GM12872 (cell line): ENCODE results near the gene FOXP1.

ENCODE experiments used
- CTCF ChIP-seq: IDR thresholded peaks from 3 replicates; pipeline ENCODE4 v1.5.1; 2011; ENCODE audit warnings: low read depth, mild to moderate bottlenecking, low read length, moderate library complexity; ENCODE audit not compliant: insufficient read depth

The FOXP1 gene

DNA sequence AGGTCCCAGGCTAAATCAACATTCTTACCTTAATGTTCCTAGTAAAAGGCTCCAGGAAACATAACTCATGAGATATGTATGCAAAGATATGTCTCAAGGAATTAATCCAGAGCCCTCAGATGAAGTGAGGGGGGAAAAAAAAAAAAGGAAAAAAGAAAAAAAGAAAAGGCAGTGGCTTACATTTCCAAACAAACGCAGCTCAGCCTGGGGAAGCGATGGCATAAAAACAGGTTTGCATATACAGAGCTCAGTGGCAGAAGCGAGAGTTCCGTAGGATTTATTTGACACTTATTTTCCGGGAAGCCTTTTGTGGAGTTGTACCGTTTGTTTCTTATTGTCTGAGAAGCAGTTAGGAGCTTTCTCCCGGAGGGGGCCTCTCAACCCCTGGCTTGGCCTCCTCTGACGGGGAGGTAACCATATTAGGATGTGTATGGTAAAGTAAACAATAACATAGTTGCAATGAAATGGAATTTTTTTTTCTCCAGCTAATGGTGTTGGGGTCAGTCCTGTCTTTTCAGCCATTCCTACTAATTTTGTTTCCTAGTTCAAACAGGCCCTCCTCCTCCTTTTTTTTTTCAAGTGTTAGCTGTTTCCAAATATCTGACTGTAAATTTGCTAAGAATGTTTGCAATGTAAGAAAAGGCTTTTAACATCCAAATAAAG lies 338.6 kb downstream of the FOXP1 start:
- no peak for TF ChIP-seq CTCF

DNA sequence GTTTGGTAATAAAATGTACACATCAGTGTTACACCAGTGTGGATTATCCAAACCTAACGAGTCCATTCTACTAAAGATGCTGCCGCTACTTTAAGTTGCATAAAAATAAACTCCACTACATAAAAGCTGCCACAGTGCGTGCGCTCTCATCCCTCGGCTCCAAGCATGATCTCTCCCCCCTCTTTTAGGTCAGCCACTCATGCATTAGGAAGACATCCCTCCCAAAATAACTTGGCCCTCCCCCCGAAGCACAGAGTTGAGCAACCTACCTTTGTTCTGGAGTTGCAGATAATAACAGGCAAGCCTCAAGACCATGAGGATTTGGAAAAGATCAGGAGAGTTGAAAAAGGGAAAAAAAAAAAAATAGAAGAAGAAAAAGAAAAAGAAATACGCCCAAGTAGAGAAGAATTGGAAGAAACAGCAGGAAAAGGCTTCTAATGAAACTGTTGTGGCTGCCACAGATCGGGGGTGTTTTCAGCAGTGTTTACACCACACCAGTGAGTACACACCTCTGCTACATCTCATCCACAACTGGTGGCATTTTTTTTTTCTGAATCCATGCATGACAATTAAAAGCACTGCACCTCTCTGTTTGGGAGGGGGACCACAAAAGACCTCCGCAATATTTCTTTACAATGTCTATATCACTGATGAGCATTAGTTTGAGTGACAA lies 339.2 kb downstream of the FOXP1 start:
- no peak for TF ChIP-seq CTCF

- TF ChIP-seq CTCF, result no peak
These were observed 340.3 kb downstream of the FOXP1 start for GRCh38 chr3:71243229-71243628.

- TF ChIP-seq CTCF, result no peak
These were observed 341.5 kb downstream of the FOXP1 start for GRCh38 chr3:71241981-71242560.

DNA sequence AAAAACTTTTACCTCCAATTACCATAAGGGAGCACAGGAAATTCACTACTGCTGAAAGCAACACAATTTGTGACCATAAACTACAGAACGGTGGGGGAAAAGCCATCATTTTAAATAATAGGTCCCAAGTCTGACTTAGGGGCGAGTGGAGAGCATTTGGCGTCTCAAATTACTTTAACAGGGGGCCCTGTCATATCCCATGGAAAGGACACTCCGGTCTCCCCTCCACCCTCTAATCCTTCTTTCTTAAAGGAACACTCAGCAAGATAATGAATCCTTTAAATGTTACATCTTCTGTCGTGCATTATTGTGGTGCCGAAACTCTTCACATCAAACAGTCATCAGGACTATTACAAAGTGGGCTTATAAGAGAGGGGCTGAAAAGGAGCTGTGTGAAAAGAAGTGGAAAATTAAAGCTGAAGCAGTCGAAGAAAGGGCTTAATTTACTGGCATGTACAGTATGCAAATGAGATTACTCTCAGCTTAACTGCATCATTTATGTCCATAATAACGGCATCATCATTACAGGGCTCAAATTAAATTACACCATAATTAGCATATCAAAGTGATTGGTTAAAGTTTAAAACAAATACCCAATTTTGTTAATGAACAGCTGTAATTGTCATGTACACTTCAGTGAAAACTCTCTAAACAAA lies 342.2 kb downstream of the FOXP1 start:
- no peak for TF ChIP-seq CTCF

DNA sequence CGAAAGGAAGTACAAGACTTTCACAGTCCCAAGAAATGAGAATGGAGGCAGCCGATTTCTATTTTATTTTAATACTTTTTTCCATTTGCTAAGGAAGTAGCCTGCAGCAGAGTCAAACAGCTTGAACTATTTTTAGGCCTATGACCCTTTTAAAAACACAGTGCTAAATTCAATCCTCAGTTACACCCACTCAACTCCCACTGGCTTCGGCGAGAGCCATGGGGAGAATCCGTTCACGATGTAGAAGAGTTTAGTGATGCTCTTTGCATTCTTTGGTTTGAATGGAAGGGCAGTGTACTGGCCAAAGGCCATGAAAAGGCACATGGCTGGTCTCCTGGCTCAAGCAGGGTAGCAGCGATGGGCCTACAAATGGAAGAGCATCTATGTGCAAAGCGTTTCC lies 343.5 kb downstream of the FOXP1 start:
- no peak for TF ChIP-seq CTCF

DNA sequence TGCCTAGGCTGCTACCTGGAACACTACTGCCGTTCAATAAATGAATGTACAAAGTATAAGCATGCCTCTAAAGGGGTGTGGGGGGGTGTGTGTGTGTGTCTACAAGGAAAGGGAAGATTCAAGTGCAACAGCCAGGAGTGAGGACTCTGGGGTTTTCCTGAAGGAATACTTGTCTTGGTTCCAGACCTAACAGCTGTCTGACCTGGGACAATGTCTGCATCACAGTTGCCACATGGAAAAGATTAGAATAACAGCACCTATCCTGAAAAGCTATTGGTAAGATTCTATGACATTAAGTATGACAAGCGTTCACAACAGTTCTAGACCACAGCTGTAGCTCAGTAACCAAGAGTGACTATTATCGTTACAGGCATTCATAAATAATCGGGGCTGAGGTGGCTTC lies 345.2 kb downstream of the FOXP1 start:
- no peak for TF ChIP-seq CTCF
